ENCODE results near the gene OTULINL.

The OTULINL gene

GRCh38 chr5:14581891-14582796 lies 552 bp downstream of the OTULINL start:
- TF ChIP-seq POLR2A (IDR thresholded peaks at IDR 0.05; ENCODE audit: low read length) (no peak), GATA1 (IDR thresholded peaks at IDR 0.05; ENCODE audit: low read depth, low read length) (no peak)
- peak; percentile 41 to 49 for DNase-seq

GRCh38 chr5:14582797-14583137 lies 1.2 kb downstream of the OTULINL start:
- TF ChIP-seq GATA1 (IDR thresholded peaks at IDR 0.05; ENCODE audit: low read depth, low read length) (no peak), POLR2A (IDR thresholded peaks at IDR 0.05; ENCODE audit: low read length) (no peak)
- DNase-seq: no peak

DNA sequence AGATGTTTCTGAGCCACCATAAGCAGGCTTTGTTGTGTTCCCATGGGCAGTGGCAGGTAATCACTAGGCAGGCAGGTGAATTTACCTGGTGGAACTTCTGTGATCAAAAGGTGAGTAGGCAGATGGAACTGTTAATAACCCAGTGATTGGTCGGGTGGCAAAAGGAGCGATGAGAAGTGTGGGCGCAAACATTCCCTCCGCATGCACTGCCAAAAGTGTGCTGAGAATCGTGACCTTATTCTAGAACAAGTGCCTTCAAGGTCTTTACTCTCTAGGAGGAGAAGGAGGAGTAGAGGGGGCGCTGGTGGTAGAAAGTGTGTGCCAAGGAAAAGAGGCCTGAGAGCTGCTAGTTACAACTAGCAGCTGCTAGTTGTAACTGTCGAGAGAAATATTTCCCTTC lies 3.3 kb downstream of the OTULINL start:
- no peak for DNase-seq
- TF ChIP-seq POLR2A (IDR thresholded peaks at IDR 0.05; ENCODE audit: low read length): no peak
- no peak for TF ChIP-seq GATA1 (IDR thresholded peaks at IDR 0.05; ENCODE audit: low read depth, low read length)

- TF ChIP-seq POLR2A (IDR thresholded peaks at IDR 0.05; ENCODE audit: low read length): no peak
- DNase-seq: no peak
These were observed 5.6 kb downstream of the OTULINL start for GRCh38 chr5:14587150-14587549.

DNA sequence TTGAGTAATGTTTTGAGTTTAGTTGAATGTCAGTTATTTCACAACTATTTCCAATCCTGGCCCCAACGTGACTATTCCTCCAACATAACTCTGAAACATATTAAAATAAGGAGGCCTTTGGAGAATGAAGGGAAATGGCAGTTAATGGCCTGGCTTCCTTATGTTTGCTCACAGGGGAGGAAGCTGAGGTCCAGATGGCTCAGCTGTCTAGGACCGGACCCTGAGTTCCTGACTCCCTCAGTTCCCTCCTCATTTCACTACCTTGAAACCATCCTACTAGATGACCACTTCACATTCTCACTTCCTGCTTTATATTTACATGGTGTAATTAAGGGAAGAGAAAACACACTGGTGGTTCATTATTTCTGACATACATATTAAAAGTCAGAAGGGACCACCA lies 6.6 kb downstream of the OTULINL start:
- no peak for DNase-seq
- TF ChIP-seq GATA1 (IDR thresholded peaks at IDR 0.05; ENCODE audit: low read depth, low read length): no peak
- TF ChIP-seq POLR2A (IDR thresholded peaks at IDR 0.05; ENCODE audit: low read length): no peak

- no peak for DNase-seq
- TF ChIP-seq GATA1 (IDR thresholded peaks at IDR 0.05; ENCODE audit: low read depth, low read length) (no peak), POLR2A (IDR thresholded peaks at IDR 0.05; ENCODE audit: low read length) (no peak)
These were observed 7.4 kb downstream of the OTULINL start for GRCh38 chr5:14588758-14589543.

DNA sequence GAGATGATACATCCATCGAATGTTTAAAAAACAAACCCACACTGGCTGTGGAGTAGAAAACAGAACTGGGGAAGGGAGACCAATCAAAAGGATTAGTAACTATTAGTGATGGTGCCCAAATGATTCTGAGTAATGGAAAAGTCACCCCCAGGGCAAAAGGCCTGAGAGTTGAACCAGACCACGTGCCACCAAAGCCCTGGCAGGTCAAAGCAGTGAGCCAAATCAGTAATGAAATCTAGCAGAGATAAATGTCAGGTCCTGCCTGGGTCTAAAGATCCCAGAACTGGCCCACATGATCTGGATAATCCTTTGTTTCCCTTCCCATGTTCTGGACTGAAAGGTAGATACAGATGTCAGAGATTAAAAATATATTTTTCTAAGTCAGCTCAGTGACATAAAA lies 9.4 kb downstream of the OTULINL start:
- no peak for TF ChIP-seq GATA1 (IDR thresholded peaks at IDR 0.05; ENCODE audit: low read depth, low read length)
- no peak for TF ChIP-seq POLR2A (IDR thresholded peaks at IDR 0.05; ENCODE audit: low read length)
- DNase-seq: no peak

- DNase-seq: no peak
- no peak for TF ChIP-seq POLR2A (IDR thresholded peaks at IDR 0.05; ENCODE audit: low read length)
These were observed 10.0 kb downstream of the OTULINL start for GRCh38 chr5:14591548-14591947.

DNA sequence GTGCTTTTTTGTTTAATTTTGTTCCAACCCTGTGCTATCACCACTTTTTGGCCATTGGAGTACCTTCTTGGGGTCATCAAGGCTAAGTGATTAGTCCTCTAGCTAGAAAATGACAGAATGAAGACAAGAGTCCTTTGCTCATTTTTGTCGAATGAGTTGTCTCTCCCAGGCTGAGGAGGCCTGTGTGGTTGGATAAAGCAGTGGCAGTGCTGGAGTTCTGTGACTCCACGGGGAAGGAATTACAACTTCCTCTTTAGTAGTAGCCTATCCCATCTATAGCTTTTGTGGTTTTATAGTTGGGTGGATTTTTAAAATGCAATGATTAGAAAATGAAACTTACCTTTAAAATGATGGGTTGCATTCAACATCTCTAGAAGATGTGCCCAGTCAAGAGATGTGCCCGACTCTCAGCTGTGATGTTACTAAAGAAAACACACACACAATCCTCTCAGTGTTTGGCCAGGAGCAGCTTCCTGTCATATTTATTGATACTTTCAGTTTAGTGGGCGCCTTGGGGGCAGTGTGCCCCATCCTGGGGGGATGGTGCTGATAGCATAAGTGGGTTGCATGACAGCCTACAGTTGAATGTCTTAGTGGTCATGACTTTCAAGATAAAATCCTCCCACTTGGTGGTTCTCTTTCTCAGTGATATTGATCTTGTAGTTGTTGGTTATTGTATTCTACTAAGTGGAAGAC lies 11.9 kb downstream of the OTULINL start:
- TF ChIP-seq POLR2A (IDR thresholded peaks at IDR 0.05; ENCODE audit: low read length) (no peak), GATA1 (IDR thresholded peaks at IDR 0.05; ENCODE audit: low read depth, low read length) (no peak)
- DNase-seq: peak in 1 of 2 experiments; percentile 9

- TF ChIP-seq POLR2A (IDR thresholded peaks at IDR 0.05; ENCODE audit: low read length) (no peak), GATA1 (IDR thresholded peaks at IDR 0.05; ENCODE audit: low read depth, low read length) (no peak)
- DNase-seq: no peak
These were observed 12.9 kb downstream of the OTULINL start for GRCh38 chr5:14594378-14595074.

DNA sequence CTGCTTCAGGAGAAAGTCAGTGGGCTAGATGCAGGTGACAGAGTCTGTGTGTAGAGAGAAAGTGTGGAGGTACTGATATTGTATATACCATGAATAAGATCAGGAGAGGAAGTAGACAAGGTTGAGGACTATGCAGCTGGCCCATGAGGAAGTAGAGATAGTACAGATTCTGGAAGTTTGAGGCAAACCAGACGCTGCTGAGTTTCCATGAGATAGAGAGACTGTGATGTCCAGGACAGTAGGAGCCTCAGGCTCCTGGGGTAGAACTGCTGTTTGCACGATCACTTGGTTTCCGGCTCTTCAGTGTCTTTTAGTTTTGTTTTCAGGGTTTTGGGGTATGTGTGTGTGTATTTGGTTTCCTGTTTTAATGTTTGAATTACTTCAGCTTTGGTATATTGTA lies 13.6 kb downstream of the OTULINL start:
- TF ChIP-seq GATA1 (IDR thresholded peaks at IDR 0.05; ENCODE audit: low read depth, low read length) (no peak), POLR2A (IDR thresholded peaks at IDR 0.05; ENCODE audit: low read length) (no peak)
- peak in 1 of 2 experiments; percentile 12 for DNase-seq

- TF ChIP-seq POLR2A (IDR thresholded peaks at IDR 0.05; ENCODE audit: low read length): no peak
- TF ChIP-seq GATA1 (IDR thresholded peaks at IDR 0.05; ENCODE audit: low read depth, low read length): no peak
- DNase-seq: no peak
These were observed 14.3 kb downstream of the OTULINL start for GRCh38 chr5:14595891-14596290.

GRCh38 chr5:14597080-14597479 lies 15.5 kb downstream of the OTULINL start:
- no peak for DNase-seq
- TF ChIP-seq POLR2A (IDR thresholded peaks at IDR 0.05; ENCODE audit: low read length) (no peak), GATA1 (IDR thresholded peaks at IDR 0.05; ENCODE audit: low read depth, low read length) (no peak)

DNA sequence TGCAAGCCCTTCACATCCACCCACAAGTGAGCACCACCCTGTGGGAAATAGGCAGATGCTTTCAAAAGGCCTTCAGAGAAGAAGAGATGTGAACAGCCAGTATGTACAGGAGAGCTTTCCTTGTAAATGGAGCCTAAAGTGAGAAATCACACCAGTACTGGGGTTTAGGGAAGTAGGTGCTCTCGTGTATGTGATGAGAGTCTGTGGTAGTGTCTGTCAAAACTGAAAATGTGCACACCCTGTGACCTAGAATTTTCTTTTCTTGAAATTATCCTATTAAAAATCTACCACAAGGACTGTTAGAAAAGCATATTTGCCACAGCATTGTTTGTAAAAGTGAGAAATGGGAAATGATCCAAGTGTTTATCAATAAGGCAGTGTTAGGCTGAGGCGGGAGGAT lies 16.6 kb downstream of the OTULINL start:
- no peak for DNase-seq
- TF ChIP-seq POLR2A (IDR thresholded peaks at IDR 0.05; ENCODE audit: low read length): no peak
- no peak for TF ChIP-seq GATA1 (IDR thresholded peaks at IDR 0.05; ENCODE audit: low read depth, low read length)

Measured in erythroblast (primary cell).